Measurements from ENCODE around the gene PRDM15. TPM values are rescaled to one million over a fixed set of nuclear protein-coding genes. Genes with fewer than 3 reads are reported as not detected.

PRDM15 gene
- total RNA-seq, 1 donor from 2014 or later: 13.6 TPM

DNA sequence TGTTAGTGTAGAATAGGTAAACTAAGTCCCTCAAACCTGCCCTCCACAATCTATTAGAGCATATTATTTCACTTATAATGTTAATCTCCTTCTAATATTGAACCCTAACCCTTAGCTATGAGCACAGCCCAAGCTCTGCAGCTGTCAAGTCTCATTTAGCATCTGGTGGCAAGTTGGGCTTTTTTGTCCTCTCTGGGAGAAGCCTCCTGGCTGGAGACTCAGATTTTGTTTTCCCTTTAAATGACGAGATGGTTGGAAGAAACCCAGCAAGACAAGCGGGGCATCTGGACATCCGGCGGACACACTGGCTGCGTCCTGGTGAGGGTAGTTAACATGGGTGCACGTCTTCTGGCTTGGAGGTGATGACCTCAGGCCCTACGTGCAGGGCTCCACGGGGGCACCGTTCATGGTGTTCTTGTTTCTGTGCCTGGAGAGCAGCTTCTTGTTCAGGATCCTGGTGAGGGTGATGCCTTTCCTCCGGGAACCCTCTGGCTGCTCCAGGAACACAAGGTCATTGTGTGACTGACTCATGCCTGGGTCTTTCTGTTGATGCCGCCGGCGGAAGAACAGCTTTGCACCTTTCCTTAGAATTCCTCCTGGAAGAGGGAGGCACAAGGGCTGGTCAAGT, 9.7 kb upstream of the PRDM15 start:
- ChIA-PET POLR2A (interaction anchor here (0.9 kb wide), 1 partner anchor 9 kb away, joined by 3 read pairs; the partner anchor contains the start of gene PRDM15), CTCF (no interaction called here)
- Mint-ChIP-seq H3K27me3 (no peaks in the 10 kb centered on the region), H3K4me1 (peaks cover 13% of the 10 kb centered on the region), H3K27ac (no peak overlapping the region), H3K36me3 (ENCODE audit: low read depth) (peaks cover 2% of the 10 kb centered on the region), H3K4me3 (no peak overlapping the region), H3K9me3 (no peaks in the 10 kb centered on the region)
- no peak for ATAC-seq (ENCODE audit: low read depth)
- DNase-seq: no peak
- intact Hi-C loops (cut with micrococcal nuclease): no loop called here
- TF ChIP-seq, protein P1, sequence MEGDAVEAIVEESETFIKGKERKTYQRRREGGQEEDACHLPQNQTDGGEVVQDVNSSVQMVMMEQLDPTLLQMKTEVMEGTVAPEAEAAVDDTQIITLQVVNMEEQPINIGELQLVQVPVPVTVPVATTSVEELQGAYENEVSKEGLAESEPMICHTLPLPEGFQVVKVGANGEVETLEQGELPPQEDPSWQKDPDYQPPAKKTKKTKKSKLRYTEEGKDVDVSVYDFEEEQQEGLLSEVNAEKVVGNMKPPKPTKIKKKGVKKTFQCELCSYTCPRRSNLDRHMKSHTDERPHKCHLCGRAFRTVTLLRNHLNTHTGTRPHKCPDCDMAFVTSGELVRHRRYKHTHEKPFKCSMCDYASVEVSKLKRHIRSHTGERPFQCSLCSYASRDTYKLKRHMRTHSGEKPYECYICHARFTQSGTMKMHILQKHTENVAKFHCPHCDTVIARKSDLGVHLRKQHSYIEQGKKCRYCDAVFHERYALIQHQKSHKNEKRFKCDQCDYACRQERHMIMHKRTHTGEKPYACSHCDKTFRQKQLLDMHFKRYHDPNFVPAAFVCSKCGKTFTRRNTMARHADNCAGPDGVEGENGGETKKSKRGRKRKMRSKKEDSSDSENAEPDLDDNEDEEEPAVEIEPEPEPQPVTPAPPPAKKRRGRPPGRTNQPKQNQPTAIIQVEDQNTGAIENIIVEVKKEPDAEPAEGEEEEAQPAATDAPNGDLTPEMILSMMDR (IDR thresholded peaks at IDR 0.05): no peak

DNA sequence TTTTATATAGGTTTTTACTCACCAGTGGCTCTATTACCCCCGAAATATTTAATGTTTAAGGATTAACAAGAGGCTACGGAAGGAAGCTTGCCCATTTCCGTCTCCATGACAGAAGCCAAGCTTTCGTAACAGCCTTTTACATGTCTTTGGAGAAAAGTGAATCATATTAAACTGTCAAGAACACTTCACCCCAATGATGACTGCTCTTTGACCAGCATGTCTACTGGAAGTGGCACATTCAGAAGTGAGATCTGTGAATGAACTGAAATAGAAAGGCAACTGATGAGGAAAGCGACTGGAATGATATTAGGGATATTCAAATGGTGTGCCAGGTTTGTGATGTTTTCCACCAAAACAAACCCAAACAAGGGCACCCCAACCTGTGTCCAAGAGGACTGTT, 8.5 kb upstream of the PRDM15 start:
- CTCF ChIA-PET: no interaction called here
- TF ChIP-seq, protein P1 (IDR thresholded peaks at IDR 0.05): no peak
- Mint-ChIP-seq H3K4me3 (no peak overlapping the region), H3K4me1 (peaks cover 13% of the 10 kb centered on the region), H3K27me3 (no peaks in the 10 kb centered on the region), H3K9me3 (no peaks in the 10 kb centered on the region), H3K27ac (no peak overlapping the region), H3K36me3 (ENCODE audit: low read depth) (peaks cover 2% of the 10 kb centered on the region)
- intact Hi-C loops (cut with micrococcal nuclease): no loop called here
- DNase-seq (no peak), ATAC-seq (ENCODE audit: low read depth) (no peak)
- POLR2A ChIA-PET: no interaction called here

DNA sequence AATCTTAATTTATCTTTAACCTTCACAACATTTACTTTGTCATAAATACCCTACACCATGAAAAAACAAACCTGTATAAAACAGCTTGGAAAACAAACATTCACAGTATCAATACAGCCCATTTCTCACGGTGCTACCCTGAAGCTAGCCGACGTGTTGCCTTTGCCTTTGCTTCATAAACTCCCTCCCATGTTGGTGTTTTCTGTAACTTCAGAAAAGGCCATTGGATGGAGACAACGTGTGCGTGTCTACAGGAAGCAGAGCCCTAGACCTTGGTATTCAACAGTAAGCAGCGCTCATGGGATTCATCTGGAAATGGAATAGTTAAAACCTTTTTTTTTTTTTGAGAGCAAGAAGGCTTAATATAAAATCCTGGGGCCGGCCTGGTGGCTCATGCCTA, 7.2 kb upstream of the PRDM15 start:
- Mint-ChIP-seq H3K4me3 (no peak overlapping the region), H3K4me1 (peaks cover 13% of the 10 kb centered on the region), H3K27ac (no peak overlapping the region), H3K9me3 (no peaks in the 10 kb centered on the region), H3K27me3 (no peaks in the 10 kb centered on the region), H3K36me3 (ENCODE audit: low read depth) (peaks cover 2% of the 10 kb centered on the region)
- DNase-seq (no peak), ATAC-seq (ENCODE audit: low read depth) (no peak)
- TF ChIP-seq, protein P1 (IDR thresholded peaks at IDR 0.05): no peak
- CTCF ChIA-PET: interaction anchor here (1.1 kb wide), 1 partner anchor 222 kb away, joined by 3 read pairs; no protein-coding TSS in a partner anchor
- intact Hi-C loops (cut with micrococcal nuclease): no loop called here
- POLR2A ChIA-PET: no interaction called here

DNA sequence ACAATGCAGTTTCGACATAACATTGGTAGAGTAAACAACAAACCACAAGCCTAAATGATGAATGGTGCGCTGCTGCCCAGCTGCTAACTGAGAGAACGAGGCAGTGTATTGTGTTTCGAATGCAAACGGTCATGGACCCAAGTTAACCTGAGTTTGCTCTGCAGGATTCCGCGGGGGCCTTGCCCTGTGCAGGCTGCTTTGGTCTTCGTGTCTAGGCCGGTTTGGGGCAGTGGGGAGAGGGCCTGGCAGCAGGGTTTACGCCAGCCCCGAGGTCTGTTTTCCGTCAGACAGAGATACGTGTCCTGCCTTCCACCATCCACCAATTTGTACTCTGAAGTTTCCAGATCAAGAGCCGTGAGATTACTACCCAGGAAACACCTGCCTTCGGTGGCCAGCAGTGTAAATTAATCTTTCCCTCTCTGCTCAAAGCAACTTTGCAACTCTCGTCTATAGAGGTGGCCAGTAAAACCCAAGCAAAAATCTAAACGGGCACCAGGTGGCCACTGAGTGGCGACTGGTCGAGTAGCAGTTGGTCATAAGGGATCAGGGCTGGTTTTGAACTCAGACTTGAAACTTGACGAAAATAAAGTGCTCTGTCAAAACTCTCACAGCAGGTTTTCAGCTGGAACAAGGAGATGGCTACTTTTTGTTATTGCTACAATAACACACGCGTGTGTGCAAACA, 6.3 kb upstream of the PRDM15 start:
- Mint-ChIP-seq H3K27me3 (no peaks in the 10 kb centered on the region), H3K27ac (no peak overlapping the region), H3K4me3 (no peak overlapping the region), H3K9me3 (no peaks in the 10 kb centered on the region), H3K36me3 (ENCODE audit: low read depth) (peaks cover 2% of the 10 kb centered on the region), H3K4me1 (peaks cover 13% of the 10 kb centered on the region)
- CTCF ChIA-PET: interaction anchor here (1.1 kb wide), 1 partner anchor 223 kb away, joined by 3 read pairs; no protein-coding TSS in a partner anchor
- POLR2A ChIA-PET: no interaction called here
- intact Hi-C loops (cut with micrococcal nuclease): no loop called here
- TF ChIP-seq, protein P1 (IDR thresholded peaks at IDR 0.05): no peak
- ATAC-seq (ENCODE audit: low read depth): no peak
- no peak for DNase-seq

DNA sequence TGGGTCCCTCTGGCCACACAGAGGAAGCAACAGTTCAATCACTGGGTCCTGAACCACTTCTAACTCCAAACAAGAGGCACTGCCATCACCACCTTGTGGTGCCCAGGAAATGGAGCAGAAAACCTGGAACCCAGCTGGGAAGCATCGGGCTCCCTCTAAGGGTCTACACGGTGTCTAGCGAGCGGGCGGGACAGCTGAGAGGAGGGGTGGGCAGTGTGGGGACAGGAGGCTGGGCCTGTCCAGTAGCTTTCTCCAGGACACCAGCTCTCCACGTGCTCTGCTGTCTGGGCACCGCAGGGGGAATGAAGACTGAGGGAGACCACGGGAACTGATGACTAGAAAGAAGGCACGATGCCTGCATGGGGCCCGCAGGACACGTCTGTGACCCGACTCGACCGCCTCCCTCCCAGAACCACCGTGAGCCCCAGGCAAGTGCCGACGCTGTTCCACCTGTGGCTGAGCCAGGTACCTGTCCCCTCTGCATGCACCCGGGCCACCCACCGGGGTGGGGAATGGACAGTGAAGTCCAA, 5.4 kb upstream of the PRDM15 start:
- ATAC-seq (ENCODE audit: low read depth) (no peak), DNase-seq (no peak)
- H3K36me3 Mint-ChIP-seq (ENCODE audit: low read depth): peaks cover 3% of the 10 kb centered on the region
- POLR2A ChIA-PET: no interaction called here
- no peak overlapping the region for H3K4me3 Mint-ChIP-seq
- no peaks in the 10 kb centered on the region for H3K9me3 Mint-ChIP-seq
- intact Hi-C loops (cut with micrococcal nuclease): no loop called here
- H3K27me3 Mint-ChIP-seq: no peaks in the 10 kb centered on the region
- H3K27ac Mint-ChIP-seq: no peak overlapping the region
- H3K4me1 Mint-ChIP-seq: peaks cover 17% of the 10 kb centered on the region
- TF ChIP-seq, protein P1 (IDR thresholded peaks at IDR 0.05): no peak
- CTCF ChIA-PET: no interaction called here
